Fibroblast of villous mesenchyme (primary cell): ENCODE results near the gene PGAM2. TPM values are rescaled to one million over a fixed set of nuclear protein-coding genes. Genes with fewer than 3 reads are reported as not detected.

ENCODE experiments used
- DNase-seq: peaks from one replicate; pipeline ENCODE4 v3.0.0-alpha.2; 2010; ENCODE audit warnings: low read depth
- H3K4me3 ChIP-seq: 2 replicates; pipeline ENCODE4 v1.5.1; 2011; ENCODE audit warnings: low read depth, mild to moderate bottlenecking, low read length
- total RNA-seq: library from RNA; depleted of rRNA; stranded (reverse); fragments of >200 nt; gene quantifications from 2 replicates; pipeline ENCODE4 v1.2.3, GENCODE V29; 2012
- TF ChIP-seq, protein P1 (sequence below): IDR thresholded peaks from 2 replicates; pipeline ENCODE4 v1.5.1; 2012; ENCODE audit warnings: low read depth, mild to moderate bottlenecking, low read length; ENCODE audit not compliant: insufficient read depth

The PGAM2 gene
- total RNA-seq, 1 donor = under 0.01 TPM

DNA sequence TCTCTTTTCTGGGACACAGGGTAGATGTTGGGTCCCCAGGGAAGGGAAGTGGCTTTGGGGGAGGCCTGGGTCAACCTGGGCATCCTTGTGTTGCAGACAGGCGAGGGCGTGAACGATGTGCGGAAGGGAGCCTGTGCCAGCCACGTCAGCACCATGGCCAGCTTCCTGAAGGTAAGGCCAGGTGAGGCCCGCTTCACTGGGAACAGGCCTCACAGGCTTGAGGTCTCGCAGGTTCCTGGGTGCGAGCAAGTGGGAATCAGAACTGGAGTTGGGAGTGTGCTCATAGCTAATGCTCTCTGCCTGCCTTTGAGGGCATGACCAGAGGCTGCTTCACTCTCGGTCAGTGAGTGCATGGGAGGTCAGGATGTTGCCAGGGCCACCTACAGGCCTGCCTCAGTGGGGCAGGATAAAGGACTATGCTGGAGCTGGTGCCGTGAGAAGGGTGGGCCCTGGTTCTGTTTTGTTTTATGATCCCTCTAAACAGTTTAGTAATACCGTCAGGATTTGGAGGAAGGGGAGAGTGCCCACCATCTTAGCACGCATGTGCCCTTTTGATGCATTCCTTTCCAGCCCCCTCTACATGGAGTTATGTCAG, 12.5 kb downstream of the PGAM2 start:
- H3K4me3 ChIP-seq = no peak overlapping the region
- TF ChIP-seq, protein P1, sequence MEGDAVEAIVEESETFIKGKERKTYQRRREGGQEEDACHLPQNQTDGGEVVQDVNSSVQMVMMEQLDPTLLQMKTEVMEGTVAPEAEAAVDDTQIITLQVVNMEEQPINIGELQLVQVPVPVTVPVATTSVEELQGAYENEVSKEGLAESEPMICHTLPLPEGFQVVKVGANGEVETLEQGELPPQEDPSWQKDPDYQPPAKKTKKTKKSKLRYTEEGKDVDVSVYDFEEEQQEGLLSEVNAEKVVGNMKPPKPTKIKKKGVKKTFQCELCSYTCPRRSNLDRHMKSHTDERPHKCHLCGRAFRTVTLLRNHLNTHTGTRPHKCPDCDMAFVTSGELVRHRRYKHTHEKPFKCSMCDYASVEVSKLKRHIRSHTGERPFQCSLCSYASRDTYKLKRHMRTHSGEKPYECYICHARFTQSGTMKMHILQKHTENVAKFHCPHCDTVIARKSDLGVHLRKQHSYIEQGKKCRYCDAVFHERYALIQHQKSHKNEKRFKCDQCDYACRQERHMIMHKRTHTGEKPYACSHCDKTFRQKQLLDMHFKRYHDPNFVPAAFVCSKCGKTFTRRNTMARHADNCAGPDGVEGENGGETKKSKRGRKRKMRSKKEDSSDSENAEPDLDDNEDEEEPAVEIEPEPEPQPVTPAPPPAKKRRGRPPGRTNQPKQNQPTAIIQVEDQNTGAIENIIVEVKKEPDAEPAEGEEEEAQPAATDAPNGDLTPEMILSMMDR = no peak
- DNase-seq = no peak

DNA sequence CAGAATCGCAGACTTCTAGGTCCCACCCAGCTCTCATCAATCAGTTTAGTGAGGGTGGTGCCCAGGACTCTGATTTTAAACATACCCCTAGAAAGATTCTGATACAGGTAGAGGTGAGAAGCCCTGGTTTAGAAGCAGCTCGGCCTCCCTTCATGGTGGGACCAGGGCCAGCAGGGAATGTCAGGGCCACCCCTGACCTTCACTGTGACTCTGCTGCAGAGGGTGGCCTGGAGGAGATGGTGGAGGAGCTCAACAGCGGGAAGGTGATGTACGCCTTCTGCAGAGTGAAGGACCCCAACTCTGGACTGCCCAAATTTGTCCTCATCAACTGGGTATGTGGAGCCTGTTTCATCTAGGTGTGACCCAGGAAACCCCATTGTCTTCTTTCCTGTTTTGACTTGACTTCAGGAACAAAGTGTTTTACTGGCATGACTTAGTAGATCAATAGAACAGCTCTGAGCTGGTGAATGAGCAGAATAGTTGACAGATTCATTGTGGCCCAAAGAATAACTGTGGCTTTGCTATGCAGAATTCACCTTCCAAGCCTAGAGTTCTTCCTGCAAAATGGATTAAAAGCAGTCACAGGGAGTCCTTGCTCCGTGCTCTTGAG, 13.7 kb downstream of the PGAM2 start:
- no peak overlapping the region for H3K4me3 ChIP-seq
- TF ChIP-seq, protein P1 = no peak
- no peak for DNase-seq

DNA sequence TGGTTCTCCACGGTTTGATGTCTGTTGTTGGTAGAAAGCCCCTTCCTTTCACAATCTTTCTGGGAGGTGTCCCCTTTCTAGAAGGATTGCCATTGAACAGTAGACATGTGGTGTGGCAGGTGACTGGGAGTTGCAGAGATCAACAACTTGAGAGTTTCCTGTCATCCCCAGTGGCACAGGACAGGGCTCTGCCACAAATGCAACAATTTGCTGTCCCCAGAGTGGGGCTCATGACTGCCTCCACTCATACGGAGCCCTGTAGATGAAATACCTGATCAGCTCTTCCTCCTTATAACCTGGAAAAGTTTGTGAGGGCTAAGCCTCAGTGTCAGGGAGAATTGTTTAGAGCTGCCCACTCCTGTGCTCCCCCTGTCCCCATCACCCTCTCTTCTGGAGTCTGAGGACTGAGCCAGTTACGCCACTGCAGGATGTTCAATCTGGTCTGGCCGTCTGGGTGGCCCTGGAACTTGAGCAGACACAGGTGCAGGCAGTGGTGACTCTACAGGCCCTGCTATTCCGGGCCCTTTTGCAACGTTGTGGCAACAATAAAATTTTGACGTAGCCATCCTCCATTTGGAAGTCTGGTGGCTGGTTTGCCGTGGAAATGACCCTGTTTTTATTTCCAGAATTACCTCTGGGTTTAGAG, 14.3 kb downstream of the PGAM2 start:
- TF ChIP-seq, protein P1 = no peak

DNA sequence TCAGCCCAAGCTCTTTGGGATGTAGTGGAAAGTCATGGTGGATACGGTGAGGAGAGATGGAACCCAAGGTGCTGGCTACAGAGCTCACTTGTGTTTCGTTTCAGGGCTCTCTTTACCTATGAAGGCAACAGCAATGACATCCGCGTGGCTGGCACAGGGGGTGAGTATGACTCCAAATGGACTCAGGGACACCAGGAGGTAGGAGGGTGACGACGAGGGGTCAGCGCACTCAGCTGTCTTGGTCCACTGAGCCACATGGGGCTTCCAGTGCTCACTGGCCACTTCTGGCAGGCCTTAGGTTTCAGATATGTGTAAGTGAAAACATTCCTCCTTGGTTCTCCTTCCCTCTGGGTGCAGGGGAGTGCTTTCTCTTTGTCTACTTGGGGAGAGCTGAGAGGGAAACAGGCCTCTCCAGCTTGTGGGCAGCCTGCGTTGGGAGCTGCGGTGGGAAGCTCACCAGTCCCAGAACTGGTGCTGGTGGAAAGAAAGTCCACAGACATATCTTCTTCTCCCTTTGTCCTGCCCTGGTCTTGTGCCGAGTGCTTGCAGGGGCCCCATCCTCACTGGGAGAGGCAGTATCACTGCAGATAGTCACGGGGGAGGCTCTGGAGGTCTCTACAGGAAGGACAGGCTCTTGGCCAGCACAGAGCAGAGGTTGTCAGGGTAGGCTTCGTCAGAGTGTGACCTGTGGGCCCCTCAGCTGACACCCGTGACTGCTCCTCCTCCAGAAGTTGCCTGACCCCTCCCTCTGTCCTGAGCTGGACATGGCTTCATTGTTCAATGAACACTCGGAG, 15.0 kb downstream of the PGAM2 start:
- no peak overlapping the region for H3K4me3 ChIP-seq
- TF ChIP-seq, protein P1 = no peak
- no peak for DNase-seq

More for the DNA sequence above, 14.3 kb downstream of the PGAM2 start:
- no peak for DNase-seq
- H3K4me3 ChIP-seq = no peak overlapping the region

DNA sequence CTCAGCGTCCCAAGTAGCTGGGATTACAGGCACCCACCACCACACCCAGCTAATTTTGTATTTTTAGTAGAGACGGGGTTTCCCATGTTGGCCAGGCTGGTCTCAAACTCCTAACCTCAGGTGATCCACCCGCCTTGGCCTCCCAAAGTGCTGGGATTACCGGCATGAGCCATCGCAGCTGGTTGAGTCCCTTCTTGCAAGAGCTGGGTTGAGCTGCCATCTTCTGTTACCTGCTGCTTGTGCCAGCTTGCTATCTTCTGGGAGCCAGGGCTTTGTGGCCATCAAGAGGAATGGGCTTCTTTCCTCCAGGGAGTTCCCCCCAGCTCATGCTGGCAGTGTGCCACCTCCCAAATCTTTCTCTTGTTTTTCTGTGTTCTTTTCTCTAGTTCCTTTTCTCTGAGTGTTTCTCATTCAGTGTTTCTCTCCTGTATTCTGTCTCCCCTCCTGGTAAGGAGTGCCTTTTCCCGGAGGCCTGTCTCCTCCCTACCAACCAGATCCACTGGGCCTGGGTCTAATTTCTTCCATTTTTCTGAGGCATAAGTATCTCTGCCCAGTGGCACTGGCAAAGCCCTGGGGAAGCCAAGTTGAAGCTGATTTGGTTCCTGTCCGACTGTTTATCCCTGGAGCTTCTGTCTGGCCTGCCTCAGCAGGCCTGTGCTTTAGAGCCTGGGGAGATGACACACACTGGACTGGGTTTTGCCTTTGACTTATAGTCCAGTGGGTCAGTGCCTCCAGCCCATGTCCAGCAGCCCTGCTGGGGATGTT, 17.2 kb downstream of the PGAM2 start:
- TF ChIP-seq, protein P1 = no peak
- no peak for DNase-seq
- H3K4me3 ChIP-seq = no peak overlapping the region
